Kidney (tissue), 22 donors: ENCODE measurements around the gene CHST1. TPM values are rescaled to one million over a fixed set of nuclear protein-coding genes. Genes with fewer than 3 reads are reported as not detected.

Experiments
- DNase-seq, 5 donors: peaks; one replicate each; pipeline ENCODE4 v3.0.0-alpha.2; 2013 to 2020
- FAIRE-seq: peaks from 2 replicates; lab custom pipeline; 2012; peaks lifted over from hg19 to GRCh38; lab: Jason Lieb, UNC
- H3K27ac ChIP-seq, 2 donors: one replicate each; pipeline ENCODE4 v1.7.0; 2013; ENCODE audit warnings: low read depth in 2 of 2, low read length in 2 of 2, inconsistent platforms in 1 of 2
- H3K27me3 ChIP-seq: one replicate; pipeline ENCODE4 v1.7.1; 2013; ENCODE audit warnings: low read length, inconsistent platforms; ENCODE audit not compliant: control insufficient read depth, insufficient read depth
- H3K36me3 ChIP-seq, 3 donors: one replicate each; pipeline versions ENCODE4 v1.7.0 to v1.7.1; 2013; ENCODE audit warnings: low read length in 3 of 3, control low read depth in 1 of 3, inconsistent platforms in 1 of 3; ENCODE audit not compliant: insufficient read depth in 3 of 3, control insufficient read depth in 2 of 3
- H3K4me1 ChIP-seq, 3 donors: one replicate each; pipeline versions ENCODE4 v1.7.0 to v1.7.1; 2013; ENCODE audit warnings: low read length in 3 of 3, inconsistent platforms in 1 of 3, low read depth in 1 of 3; ENCODE audit not compliant: control insufficient read depth in 2 of 3, insufficient read depth in 2 of 3
- H3K4me3 ChIP-seq, 3 donors: one replicate each; pipeline versions ENCODE4 v1.7.0 to v1.8.1; 2013; ENCODE audit warnings: low read length in 3 of 3, control low read depth in 1 of 3, inconsistent platforms in 1 of 3
- H3K9ac ChIP-seq, 3 donors: one replicate each; pipeline versions ENCODE4 v1.7.0 to v1.7.1; 2013; ENCODE audit warnings: low read length in 3 of 3, control low read depth in 1 of 3, inconsistent platforms in 1 of 3
- H3K9me3 ChIP-seq, 3 donors: one replicate each; pipeline versions ENCODE4 v1.7.0 to v1.7.1; 2013; ENCODE audit warnings: low read length in 3 of 3, control low read depth in 1 of 3, inconsistent platforms in 1 of 3; ENCODE audit not compliant: control insufficient read depth in 2 of 3, insufficient read depth in 1 of 3
- intact Hi-C: fragments of 100-400 bp; cut with DNase I; formaldehyde crosslinking; loops from one replicate; pipeline ENCODE4 v1.11.1; 2022
- long read RNA-seq, 10 donors: library from polyadenylated mRNA in 1 of 10; unstranded in 1 of 10; transcript quantifications; one replicate each; pipeline ENCODE4 v2.0.0 and lab custom pipeline, GENCODE V29; 2021 to 2026
- polyA plus RNA-seq: library from polyadenylated mRNA; stranded (reverse); fragments of 350-450 nt; fragmentation: Illumina TruSeq; extraction: RNeasy Lipid Tissue Mini Kit (QIAGEN cat#74804); gene quantifications from one replicate; pipeline ENCODE4 v1.2.3, GENCODE V29; 2014; ENCODE audit warnings: low read depth, low replicate concordance; ENCODE audit not compliant: insufficient read depth
- total RNA-seq: library from RNA; stranded (reverse); fragmentation: NEBNext Ultra II Directional; extraction: Animal tissue kit (Norgen Biotek cat#: 25700); gene quantifications from one replicate; pipeline ENCODE4 v1.2.1, GENCODE V29; 2021
- TF ChIP-seq, protein P1 (sequence below): IDR thresholded peaks from 3 replicates; pipeline ENCODE4 v1.5.1; 2012; ENCODE audit warnings: mild to moderate bottlenecking, moderate library complexity, borderline replicate concordance; ENCODE audit not compliant: insufficient read depth; ENCODE audit errors: extremely low read depth
- donor health status: control.
- donor health status: control.
- donor health status: control.
- donor health status: control.
- donor health status: control.
- donor health status: DM: yes; HTN: yes; CAD: no.
- donor health status: Normal renal cell carcinoma (clear cell type).

CHST1 gene, protein sequence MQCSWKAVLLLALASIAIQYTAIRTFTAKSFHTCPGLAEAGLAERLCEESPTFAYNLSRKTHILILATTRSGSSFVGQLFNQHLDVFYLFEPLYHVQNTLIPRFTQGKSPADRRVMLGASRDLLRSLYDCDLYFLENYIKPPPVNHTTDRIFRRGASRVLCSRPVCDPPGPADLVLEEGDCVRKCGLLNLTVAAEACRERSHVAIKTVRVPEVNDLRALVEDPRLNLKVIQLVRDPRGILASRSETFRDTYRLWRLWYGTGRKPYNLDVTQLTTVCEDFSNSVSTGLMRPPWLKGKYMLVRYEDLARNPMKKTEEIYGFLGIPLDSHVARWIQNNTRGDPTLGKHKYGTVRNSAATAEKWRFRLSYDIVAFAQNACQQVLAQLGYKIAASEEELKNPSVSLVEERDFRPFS
- 2.8 TPM for total RNA-seq
- polyA plus RNA-seq = 2.9 TPM
- long read RNA-seq, donor 1, transcript CHST1-201 (4 exons, 2,718 nt) = major isoform, 5 of 5 reads
- long read RNA-seq, donor 1, partial matches to known transcripts = 0 of 5 reads
- long read RNA-seq, donor 1, other reads (novel, unspliced or antisense) = 0 of 5 reads
- long read RNA-seq, donor 2, partial matches to known transcripts = 0 of 2 reads
- long read RNA-seq, donor 2, other reads (novel, unspliced or antisense) = 0 of 2 reads
- long read RNA-seq, donor 3, partial matches to known transcripts = 0 of 2 reads
- long read RNA-seq, donor 3, other reads (novel, unspliced or antisense) = 0 of 2 reads
- long read RNA-seq, donor 4, partial matches to known transcripts = 0 of 4 reads
- long read RNA-seq, donor 4, other reads (novel, unspliced or antisense) = 0 of 4 reads
- long read RNA-seq, donor 5 = 0 reads
- long read RNA-seq, donor 6, partial matches to known transcripts = 0 of 1 reads
- long read RNA-seq, donor 6, other reads (novel, unspliced or antisense) = 0 of 1 reads
- long read RNA-seq, donor 7 = 0 reads
- long read RNA-seq, donor 8, transcript CHST1-201 (4 exons, 2,718 nt) = major isoform, 5 of 5 reads
- long read RNA-seq, donor 8, partial matches to known transcripts = 0 of 5 reads
- long read RNA-seq, donor 8, other reads (novel, unspliced or antisense) = 0 of 5 reads
- long read RNA-seq, donor 9, partial matches to known transcripts = 0 of 2 reads
- long read RNA-seq, donor 9, other reads (novel, unspliced or antisense) = 0 of 2 reads
- long read RNA-seq, donor 10, transcript CHST1-201 (4 exons, 2,718 nt) = major isoform, 7 of 15 reads
- long read RNA-seq, donor 10, partial matches to known transcripts = 7 of 15 reads
- long read RNA-seq, donor 10, other reads (novel, unspliced or antisense) = 0 of 15 reads

- Histone ChIP-seq H3K9ac (peak within 1 kb of the TSS in 1 of 3 donors; percentile 7), H3K4me3 (peak within 1 kb of the TSS in 1 of 3 donors; percentile 39), H3K27ac (no peak within 1 kb of the TSS), H3K36me3 (no peaks in the 10 kb centered on the region), H3K9me3 (no peaks in the 10 kb centered on the region), H3K27me3 (peaks cover 9% of the 10 kb centered on the region), H3K4me1 (peaks cover 0 to 6% (median 0%) of the 10 kb centered on the region in 3 donors)
- TF ChIP-seq, protein P1, sequence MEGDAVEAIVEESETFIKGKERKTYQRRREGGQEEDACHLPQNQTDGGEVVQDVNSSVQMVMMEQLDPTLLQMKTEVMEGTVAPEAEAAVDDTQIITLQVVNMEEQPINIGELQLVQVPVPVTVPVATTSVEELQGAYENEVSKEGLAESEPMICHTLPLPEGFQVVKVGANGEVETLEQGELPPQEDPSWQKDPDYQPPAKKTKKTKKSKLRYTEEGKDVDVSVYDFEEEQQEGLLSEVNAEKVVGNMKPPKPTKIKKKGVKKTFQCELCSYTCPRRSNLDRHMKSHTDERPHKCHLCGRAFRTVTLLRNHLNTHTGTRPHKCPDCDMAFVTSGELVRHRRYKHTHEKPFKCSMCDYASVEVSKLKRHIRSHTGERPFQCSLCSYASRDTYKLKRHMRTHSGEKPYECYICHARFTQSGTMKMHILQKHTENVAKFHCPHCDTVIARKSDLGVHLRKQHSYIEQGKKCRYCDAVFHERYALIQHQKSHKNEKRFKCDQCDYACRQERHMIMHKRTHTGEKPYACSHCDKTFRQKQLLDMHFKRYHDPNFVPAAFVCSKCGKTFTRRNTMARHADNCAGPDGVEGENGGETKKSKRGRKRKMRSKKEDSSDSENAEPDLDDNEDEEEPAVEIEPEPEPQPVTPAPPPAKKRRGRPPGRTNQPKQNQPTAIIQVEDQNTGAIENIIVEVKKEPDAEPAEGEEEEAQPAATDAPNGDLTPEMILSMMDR = no peak
- DNase-seq = peak; percentile 62 to 86 (median 75)
- intact Hi-C loops = no loop called here
- no peak for FAIRE-seq
Observed at GRCh38 chr11:45665206-45665932, at the start of gene CHST1. CHST1 (minus strand) TSS chr11:45665622; CDS start chr11:45650923, 14,699 bp downstream.

- DNase-seq (no peak), FAIRE-seq (no peak)
- Histone ChIP-seq H3K9me3 (no peaks in the 10 kb centered on the region), H3K4me1 (no peaks in the 10 kb centered on the region), H3K4me3 (no peak overlapping the region), H3K36me3 (no peaks in the 10 kb centered on the region), H3K27me3 (no peaks in the 10 kb centered on the region), H3K9ac (no peak overlapping the region), H3K27ac (no peak overlapping the region)
- TF ChIP-seq, protein P1 = no peak
- intact Hi-C loops = no loop called here
Observed at GRCh38 chr11:45713573-45713972, 48.2 kb upstream of the CHST1 start.

GRCh38 chr11:45710561-45710960 is 45.1 kb upstream of the CHST1 start:
- H3K27ac ChIP-seq = no peak overlapping the region
- no peaks in the 10 kb centered on the region for H3K4me1 ChIP-seq
- TF ChIP-seq, protein P1 = no peak
- H3K9me3 ChIP-seq = peaks cover 0 to 4% (median 0%) of the 10 kb centered on the region in 3 donors
- H3K4me3 ChIP-seq = no peak overlapping the region
- intact Hi-C loops = no loop called here
- no peak overlapping the region for H3K9ac ChIP-seq
- no peaks in the 10 kb centered on the region for H3K27me3 ChIP-seq
- H3K36me3 ChIP-seq = no peaks in the 10 kb centered on the region
- FAIRE-seq (no peak), DNase-seq (no peak)
